Activated naive CD4-positive, alpha-beta T cell treated with anti-CD3 and anti-CD28 coated beads, Interleukin-2, amount 10 ng/mL, durations not matched to agents 7 days and 5 days (primary cell): ENCODE results near the gene GFM1.

Experiments
- CTCF ChIA-PET: fragments of 350-600 bp; sonication (Branson Sonifier 250); formaldehyde crosslinking; loops from one replicate; lab custom pipeline; 2021; ENCODE audit warnings: antibody characterized with exemption; lab: Charles Lee
- DNase-seq: peaks from one replicate; pipeline ENCODE4 v3.0.0-alpha.2; 2020
- H3K27ac Mint-ChIP-seq: one replicate; pipeline ENCODE4 v1.8.0; 2021; ENCODE audit warnings: mild to moderate bottlenecking, moderate library complexity, mixed read lengths
- H3K27me3 Mint-ChIP-seq: one replicate; pipeline ENCODE4 v1.8.0; 2021; ENCODE audit warnings: mild to moderate bottlenecking, mixed read lengths
- H3K36me3 Mint-ChIP-seq: one replicate; pipeline ENCODE4 v1.8.0; 2021; ENCODE audit warnings: mixed read lengths
- H3K4me1 Mint-ChIP-seq: one replicate; pipeline ENCODE4 v1.8.0; 2021; ENCODE audit warnings: mixed read lengths
- H3K4me3 Mint-ChIP-seq: one replicate; pipeline ENCODE4 v1.8.0; 2021; ENCODE audit warnings: mild to moderate bottlenecking, moderate library complexity, mixed read lengths
- H3K9me3 Mint-ChIP-seq: one replicate; pipeline ENCODE4 v1.8.0; 2021; ENCODE audit warnings: mixed read lengths

GFM1 gene

DNA sequence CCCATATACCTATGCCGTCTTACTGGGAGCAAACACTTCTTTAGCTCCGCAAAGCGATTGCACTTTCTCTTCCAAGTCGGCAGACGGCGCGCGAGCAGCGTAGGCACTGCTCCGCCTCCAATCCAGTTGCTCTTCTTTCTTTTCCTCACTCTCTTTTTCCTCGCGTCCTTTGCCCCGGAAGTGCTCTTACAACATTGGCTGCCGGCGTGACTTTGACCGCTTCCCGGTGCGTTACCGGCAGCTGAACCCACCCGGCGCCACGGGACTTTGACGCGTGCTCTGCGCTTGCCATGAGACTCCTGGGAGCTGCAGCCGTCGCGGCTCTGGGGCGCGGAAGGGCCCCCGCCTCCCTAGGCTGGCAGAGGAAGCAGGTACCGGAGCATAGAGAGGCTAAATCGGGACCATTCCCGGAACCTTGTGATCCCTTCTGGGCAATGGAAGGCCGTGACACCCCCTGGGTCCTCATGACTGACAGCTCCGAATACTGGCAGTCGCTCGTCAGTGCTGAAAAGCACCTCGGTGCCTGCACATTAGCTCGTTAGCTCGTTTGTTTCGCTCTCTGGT is at the start of gene GFM1:
GFM1 (plus strand) TSS at position 183 of the 564 bp plus-strand sequence; CDS start at position 291, 108 bp downstream.
- DNase-seq, result peak; percentile 93
- CTCF ChIA-PET, result interaction anchor here (0.6 to 3.2 kb wide), 18 partner anchors 9 to 609 kb away, joined by 3 to 37 read pairs (median 6); partner anchors contain the start of genes LXN and MFSD1
- Mint-ChIP-seq H3K27ac (peak within 1 kb of the TSS; percentile 81), H3K4me3 (peak within 1 kb of the TSS; percentile 93), H3K36me3 (peaks cover 15% of the 10 kb centered on the region), H3K27me3 (no peaks in the 10 kb centered on the region), H3K4me1 (peaks cover 30% of the 10 kb centered on the region), H3K9me3 (no peaks in the 10 kb centered on the region)

DNA sequence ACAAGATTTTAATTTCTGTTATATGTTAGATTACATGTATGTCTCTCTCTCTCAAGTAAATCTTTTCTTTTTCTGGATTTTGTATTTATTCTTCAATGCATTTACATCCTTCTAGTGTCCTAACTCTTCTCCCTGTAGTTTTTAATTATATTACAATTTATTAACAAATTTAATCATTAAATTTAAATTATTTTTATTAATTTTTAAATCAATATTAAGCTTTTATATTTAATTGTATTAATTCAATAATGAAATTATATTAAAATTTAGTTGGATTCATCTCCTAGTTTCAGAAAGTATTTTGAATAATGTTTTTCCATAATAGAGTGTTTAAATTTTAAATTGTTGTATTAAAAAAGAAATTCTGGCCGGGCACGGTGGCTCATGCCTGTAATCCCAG is 43.5 kb upstream of the GFM1 start:
- H3K36me3 Mint-ChIP-seq, result no peaks in the 10 kb centered on the region
- DNase-seq, result no peak
- H3K27ac Mint-ChIP-seq, result no peak overlapping the region
- H3K4me3 Mint-ChIP-seq, result no peak overlapping the region
- CTCF ChIA-PET, result no interaction called here
- H3K4me1 Mint-ChIP-seq, result no peaks in the 10 kb centered on the region
- no peaks in the 10 kb centered on the region for H3K27me3 Mint-ChIP-seq
- H3K9me3 Mint-ChIP-seq, result no peaks in the 10 kb centered on the region

DNA sequence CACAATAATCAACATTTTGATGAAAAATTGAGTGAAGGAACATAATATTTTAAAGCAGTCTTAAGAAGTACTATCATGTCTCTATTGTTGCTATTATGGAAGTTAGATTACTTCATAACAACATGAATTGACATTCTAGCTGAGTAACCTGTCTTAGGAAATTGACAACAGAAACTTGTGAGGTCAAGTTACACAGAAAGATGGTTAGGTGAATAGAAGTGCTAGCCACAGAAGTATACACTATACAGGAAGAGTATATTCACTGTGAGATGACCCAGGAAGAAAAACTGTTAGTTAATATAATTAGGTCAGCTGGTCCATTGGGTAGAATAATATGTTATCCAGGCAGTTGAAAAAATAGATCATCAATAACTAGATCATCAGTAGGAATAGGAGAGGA is 42.1 kb upstream of the GFM1 start:
- no peaks in the 10 kb centered on the region for H3K4me1 Mint-ChIP-seq
- H3K27ac Mint-ChIP-seq, result no peak overlapping the region
- H3K36me3 Mint-ChIP-seq, result no peaks in the 10 kb centered on the region
- DNase-seq, result no peak
- no peak overlapping the region for H3K4me3 Mint-ChIP-seq
- no peaks in the 10 kb centered on the region for H3K9me3 Mint-ChIP-seq
- CTCF ChIA-PET, result no interaction called here
- no peaks in the 10 kb centered on the region for H3K27me3 Mint-ChIP-seq

DNA sequence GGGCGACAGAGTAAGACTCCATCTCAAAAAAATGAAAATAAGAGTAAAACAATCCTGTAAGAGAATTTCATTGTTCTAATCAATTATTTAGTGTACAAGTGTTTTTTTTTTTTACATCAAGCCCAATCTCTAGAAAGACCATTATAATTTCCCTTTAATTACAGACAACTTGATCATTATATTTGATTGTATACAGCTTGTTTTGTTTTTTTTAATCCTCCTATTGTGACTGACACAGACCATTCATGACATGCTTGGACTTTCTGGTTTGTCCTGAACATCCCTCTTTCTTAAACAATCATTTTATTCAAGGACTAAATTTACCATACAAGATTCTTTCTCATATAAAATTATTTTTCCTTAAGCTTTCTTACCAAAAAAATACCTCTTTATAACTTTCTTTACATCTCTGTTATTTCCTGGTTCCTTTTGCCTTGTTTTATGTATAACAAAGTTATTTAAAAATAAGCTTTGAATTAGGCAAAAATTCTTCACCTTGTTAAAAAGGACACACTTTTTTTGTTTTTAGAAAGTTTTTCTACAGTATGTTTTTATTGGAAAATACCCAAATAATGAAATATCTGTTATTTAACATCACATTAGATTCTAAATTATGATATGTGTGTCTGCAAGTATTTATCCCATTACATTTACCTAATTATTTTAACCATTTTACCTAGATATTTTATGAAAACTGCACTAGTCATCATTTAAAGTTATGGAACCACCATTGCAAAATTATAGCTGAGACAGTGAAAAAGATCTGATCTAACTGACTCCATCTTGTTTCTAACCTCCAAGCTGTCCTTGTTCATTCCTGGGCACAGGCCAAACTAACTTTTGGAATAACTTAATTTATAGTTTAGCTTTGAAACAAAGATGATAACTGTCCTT is 26.1 kb upstream of the GFM1 start:
- Mint-ChIP-seq H3K4me1 (no peaks in the 10 kb centered on the region), H3K36me3 (no peaks in the 10 kb centered on the region), H3K27ac (no peak overlapping the region), H3K4me3 (no peak overlapping the region), H3K9me3 (peaks cover 8% of the 10 kb centered on the region), H3K27me3 (no peaks in the 10 kb centered on the region)
- CTCF ChIA-PET, result no interaction called here
- DNase-seq, result no peak

DNA sequence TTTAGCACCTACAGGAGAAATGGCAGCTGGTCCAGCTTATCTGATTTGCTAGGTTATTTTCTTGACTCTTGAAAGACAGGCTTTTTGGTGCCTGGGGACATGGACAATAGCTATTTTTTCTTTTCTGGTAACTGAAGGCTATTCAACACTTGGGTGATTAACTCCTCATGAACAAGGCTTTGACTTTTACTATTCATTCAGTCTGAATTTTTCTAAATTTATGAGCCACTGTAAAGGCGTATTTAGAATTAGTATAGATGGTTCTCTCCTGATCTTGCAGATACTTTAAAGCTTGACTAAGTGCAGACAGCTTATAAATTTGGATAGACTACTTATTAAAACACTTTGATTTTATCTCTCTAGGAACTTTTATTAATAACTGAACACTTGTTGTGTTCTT is 18.4 kb upstream of the GFM1 start:
- no peak overlapping the region for H3K4me3 Mint-ChIP-seq
- H3K9me3 Mint-ChIP-seq, result peaks cover 6% of the 10 kb centered on the region
- H3K27ac Mint-ChIP-seq, result no peak overlapping the region
- no peaks in the 10 kb centered on the region for H3K4me1 Mint-ChIP-seq
- no peaks in the 10 kb centered on the region for H3K27me3 Mint-ChIP-seq
- no peak for DNase-seq
- H3K36me3 Mint-ChIP-seq, result no peaks in the 10 kb centered on the region
- CTCF ChIA-PET, result no interaction called here

DNA sequence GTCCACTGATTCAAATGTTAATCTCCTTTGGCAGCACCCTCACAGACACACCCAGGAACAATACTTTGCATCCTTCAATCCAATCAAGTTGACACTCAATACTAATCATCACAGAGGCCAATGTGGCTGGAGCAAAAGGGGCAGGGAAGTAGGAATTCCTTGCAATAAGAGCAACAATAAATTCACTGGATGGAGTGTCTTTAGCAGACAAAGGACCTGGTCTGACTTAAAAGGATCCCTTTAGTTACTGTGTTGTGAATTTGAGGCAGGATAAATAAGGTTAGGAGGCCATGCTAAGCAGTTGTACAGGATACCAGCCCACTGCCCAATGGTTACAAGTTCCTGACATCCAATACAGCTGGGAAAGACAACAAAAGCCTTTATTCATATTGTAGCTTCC is 12.3 kb upstream of the GFM1 start:
- Mint-ChIP-seq H3K4me1 (no peaks in the 10 kb centered on the region), H3K9me3 (peaks cover 1% of the 10 kb centered on the region), H3K27ac (no peak overlapping the region), H3K27me3 (peaks cover 4% of the 10 kb centered on the region), H3K36me3 (no peaks in the 10 kb centered on the region), H3K4me3 (no peak overlapping the region)
- CTCF ChIA-PET, result no interaction called here
- no peak for DNase-seq

DNA sequence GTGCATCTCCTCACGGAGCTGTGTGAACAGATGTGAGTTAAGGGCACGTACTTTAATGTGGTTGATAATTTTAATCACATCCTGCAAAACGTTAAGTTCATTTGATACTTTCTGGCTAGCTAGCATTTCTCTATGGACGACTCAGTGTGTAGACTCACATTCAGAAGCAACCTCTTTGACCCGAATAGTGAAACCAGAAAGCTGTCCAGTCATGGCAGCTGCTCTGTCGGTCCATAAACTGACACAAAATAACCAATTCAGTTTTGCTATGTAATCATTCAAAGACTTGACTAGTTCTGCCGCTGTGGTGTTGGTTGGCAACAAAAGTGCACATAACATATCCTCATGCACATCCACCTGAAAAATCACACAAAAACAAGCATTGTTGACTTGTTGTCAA is 3.7 kb upstream of the GFM1 start:
- peaks cover 14% of the 10 kb centered on the region for H3K4me1 Mint-ChIP-seq
- H3K9me3 Mint-ChIP-seq, result peaks cover 1% of the 10 kb centered on the region
- no peaks in the 10 kb centered on the region for H3K36me3 Mint-ChIP-seq
- no peak for DNase-seq
- no peaks in the 10 kb centered on the region for H3K27me3 Mint-ChIP-seq
- CTCF ChIA-PET, result no interaction called here
- H3K27ac Mint-ChIP-seq, result no peak overlapping the region
- H3K4me3 Mint-ChIP-seq, result no peak overlapping the region

DNA sequence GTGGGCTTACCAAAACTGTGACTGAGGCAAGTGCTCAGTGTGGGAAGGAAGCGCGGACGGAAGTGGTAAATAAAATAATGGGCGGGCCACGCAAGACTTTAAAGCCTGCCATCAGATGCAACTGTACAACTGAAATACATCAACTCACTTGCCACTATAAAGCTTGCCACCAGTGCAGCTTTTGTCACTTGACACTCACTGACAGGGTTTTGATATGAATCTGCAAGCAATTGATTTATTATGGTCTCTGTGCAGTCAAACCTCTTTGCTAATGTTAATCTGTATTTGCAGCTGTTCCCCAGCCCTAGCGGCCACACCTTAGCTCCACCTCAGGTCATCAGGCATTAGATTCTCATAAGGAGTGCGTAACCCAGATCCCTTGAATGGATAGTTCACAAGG is 2.3 kb upstream of the GFM1 start:
- H3K36me3 Mint-ChIP-seq, result peaks cover 3% of the 10 kb centered on the region
- CTCF ChIA-PET, result no interaction called here
- no peak overlapping the region for H3K4me3 Mint-ChIP-seq
- no peak overlapping the region for H3K27ac Mint-ChIP-seq
- H3K4me1 Mint-ChIP-seq, result peaks cover 24% of the 10 kb centered on the region
- no peaks in the 10 kb centered on the region for H3K9me3 Mint-ChIP-seq
- DNase-seq, result no peak
- H3K27me3 Mint-ChIP-seq, result no peaks in the 10 kb centered on the region

DNA sequence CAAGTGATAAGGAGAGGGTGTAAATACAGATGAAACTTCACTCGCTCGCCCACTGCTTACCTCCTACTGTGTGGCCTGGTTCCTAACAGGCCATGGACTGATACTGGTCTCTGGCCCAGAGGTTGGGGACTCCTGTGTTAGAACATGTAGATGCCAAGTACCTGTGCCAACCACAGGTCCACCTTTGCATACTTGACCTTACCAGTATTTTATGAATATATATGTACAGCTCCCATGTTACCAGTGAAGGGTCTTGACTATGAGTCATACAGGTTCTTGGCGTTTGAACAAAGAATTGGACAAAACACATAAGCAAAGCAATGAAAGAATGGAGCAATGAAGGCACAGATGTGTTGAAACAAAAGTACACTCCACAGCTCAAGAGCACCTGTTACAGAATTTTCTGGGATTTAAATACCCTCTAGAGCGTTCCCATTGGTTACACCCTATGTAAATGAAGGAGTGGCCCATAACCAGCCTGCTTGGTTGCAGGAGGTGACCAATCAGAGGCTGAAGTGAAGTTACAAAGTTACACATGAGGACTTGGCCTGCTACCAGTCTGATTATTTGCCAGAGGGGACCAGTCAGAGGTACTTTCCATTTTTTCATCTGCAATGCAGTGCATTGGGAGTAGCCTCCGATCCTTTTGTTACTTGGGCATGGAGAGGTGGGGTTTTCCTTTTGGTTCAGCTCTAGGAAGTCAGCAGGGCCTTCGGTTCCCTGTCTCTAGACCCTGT is 1.7 kb upstream of the GFM1 start:
- no peak overlapping the region for H3K27ac Mint-ChIP-seq
- H3K36me3 Mint-ChIP-seq, result peaks cover 3% of the 10 kb centered on the region
- H3K4me1 Mint-ChIP-seq, result peaks cover 24% of the 10 kb centered on the region
- CTCF ChIA-PET, result interaction anchor here (1.1 to 2.3 kb wide), 2 partner anchors 11 to 73 kb away, joined by 3 to 10 read pairs; no protein-coding TSS in a partner anchor
- no peak overlapping the region for H3K4me3 Mint-ChIP-seq
- no peaks in the 10 kb centered on the region for H3K27me3 Mint-ChIP-seq
- H3K9me3 Mint-ChIP-seq, result no peaks in the 10 kb centered on the region
- DNase-seq, result no peak

DNA sequence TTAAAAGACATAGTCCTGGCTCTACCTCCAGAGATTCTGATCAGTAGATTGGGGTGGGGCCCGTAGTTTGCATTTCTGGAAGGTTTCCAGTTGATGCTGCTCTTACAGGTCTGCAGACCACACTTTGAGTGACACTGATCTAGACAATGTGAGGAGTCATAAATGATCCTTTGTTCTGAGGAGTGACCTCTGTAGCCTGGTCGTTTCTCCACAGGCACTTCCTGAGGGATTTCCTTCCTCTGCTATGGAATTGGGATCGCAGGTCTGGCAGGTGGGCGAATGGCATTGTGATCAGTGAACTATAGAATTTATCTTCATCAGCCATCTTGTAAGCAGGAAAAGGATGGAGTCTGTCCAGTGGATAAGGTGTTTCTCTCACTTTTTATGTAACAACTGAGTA is 5.5 kb downstream of the GFM1 start:
- H3K27ac Mint-ChIP-seq, result peak overlapping the region; percentile 12
- H3K4me3 Mint-ChIP-seq, result no peak overlapping the region
- no peak for DNase-seq
- CTCF ChIA-PET, result interaction anchor here (0.8 to 2.0 kb wide), 2 partner anchors 78 to 174 kb away, joined by 3 to 6 read pairs; no protein-coding TSS in a partner anchor
- H3K4me1 Mint-ChIP-seq, result peaks cover 22% of the 10 kb centered on the region
- peaks cover 25% of the 10 kb centered on the region for H3K36me3 Mint-ChIP-seq
- H3K9me3 Mint-ChIP-seq, result no peaks in the 10 kb centered on the region
- H3K27me3 Mint-ChIP-seq, result no peaks in the 10 kb centered on the region

DNA sequence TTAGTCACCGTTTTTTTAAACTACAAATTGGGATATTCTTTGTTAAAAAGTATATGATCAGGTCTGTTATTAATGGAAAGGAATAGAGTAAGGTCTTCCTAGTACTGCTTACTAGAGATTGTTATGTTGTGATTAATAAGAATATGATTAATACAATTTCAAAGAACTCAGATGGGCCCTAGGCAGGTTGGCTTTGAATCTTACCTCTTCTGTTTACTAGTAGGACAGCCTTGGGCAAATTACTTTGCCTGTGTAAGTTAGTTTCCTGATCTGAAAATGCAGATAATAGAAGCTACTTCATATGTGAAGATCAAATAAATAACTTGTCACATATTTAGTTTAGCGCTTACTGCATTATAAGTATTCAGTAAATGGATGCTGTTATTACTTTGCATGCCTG is 6.9 kb downstream of the GFM1 start:
- Mint-ChIP-seq H3K4me1 (peaks cover 11% of the 10 kb centered on the region), H3K9me3 (no peaks in the 10 kb centered on the region), H3K27ac (no peak overlapping the region), H3K4me3 (no peak overlapping the region), H3K27me3 (no peaks in the 10 kb centered on the region), H3K36me3 (peaks cover 29% of the 10 kb centered on the region)
- DNase-seq, result no peak
- CTCF ChIA-PET, result interaction anchor here (2.0 kb wide), 2 partner anchors 9 to 76 kb away, joined by 6 to 9 read pairs; no protein-coding TSS in a partner anchor

DNA sequence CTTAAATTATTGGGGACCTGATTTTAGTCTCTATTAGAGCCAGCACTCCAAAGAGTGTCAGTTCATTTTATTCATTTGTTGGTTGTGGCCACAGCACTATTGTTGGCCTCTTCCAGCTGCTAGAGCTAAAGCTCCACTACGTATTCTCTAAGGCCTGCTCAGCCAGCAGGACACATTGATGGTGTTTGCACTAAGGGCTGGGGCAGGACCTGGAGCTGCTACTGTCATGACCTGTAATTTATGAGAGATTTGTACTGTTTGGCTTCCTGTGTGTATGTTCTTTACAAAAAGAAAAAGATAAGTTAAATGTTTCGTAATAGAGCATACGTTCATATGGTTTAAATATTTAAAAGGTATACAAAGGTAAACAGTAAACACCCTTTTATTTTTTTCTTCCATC is 8.1 kb downstream of the GFM1 start:
- H3K4me1 Mint-ChIP-seq, result peaks cover 5% of the 10 kb centered on the region
- H3K27ac Mint-ChIP-seq, result no peak overlapping the region
- H3K27me3 Mint-ChIP-seq, result no peaks in the 10 kb centered on the region
- DNase-seq, result no peak
- peaks cover 31% of the 10 kb centered on the region for H3K36me3 Mint-ChIP-seq
- H3K4me3 Mint-ChIP-seq, result no peak overlapping the region
- no peaks in the 10 kb centered on the region for H3K9me3 Mint-ChIP-seq
- CTCF ChIA-PET, result interaction anchor here (2.0 to 2.5 kb wide), 2 partner anchors 8 kb away, joined by 9 to 10 read pairs; partner anchors contain the start of gene GFM1

DNA sequence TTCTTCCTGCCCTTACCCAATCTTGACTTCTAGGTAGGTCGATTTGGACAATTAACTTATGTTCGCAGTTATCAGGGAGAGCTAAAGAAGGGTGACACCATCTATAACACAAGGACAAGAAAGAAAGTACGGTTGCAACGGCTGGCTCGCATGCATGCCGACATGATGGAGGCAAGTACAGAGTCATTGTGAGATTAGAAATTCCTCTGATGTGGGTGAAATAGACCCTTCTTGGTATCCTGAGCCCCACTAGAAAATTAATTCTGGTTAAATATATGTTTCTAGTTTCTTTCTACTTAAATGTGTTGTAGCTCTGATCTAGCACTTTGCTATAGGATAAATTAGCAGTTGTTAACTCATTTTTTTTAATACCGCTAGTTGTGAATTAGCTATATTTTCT is 14.6 kb downstream of the GFM1 start:
- no peak for DNase-seq
- Mint-ChIP-seq H3K27me3 (no peaks in the 10 kb centered on the region), H3K9me3 (no peaks in the 10 kb centered on the region), H3K4me1 (peaks cover 8% of the 10 kb centered on the region), H3K27ac (no peak overlapping the region), H3K36me3 (peaks cover 23% of the 10 kb centered on the region), H3K4me3 (no peak overlapping the region)
- CTCF ChIA-PET, result interaction anchor here (0.9 to 4.0 kb wide), 14 partner anchors 11 to 143 kb away, joined by 3 to 83 read pairs (median 7); partner anchors contain the start of genes GFM1, LXN and MFSD1
